NCI-H146 (cell line): Measurements from ENCODE around the gene SLITRK5.

Source experiments
- DNase-seq: peaks from one replicate; lab custom pipeline; 2025; lab: John Stamatoyannopoulos, UW

SLITRK5 gene, protein sequence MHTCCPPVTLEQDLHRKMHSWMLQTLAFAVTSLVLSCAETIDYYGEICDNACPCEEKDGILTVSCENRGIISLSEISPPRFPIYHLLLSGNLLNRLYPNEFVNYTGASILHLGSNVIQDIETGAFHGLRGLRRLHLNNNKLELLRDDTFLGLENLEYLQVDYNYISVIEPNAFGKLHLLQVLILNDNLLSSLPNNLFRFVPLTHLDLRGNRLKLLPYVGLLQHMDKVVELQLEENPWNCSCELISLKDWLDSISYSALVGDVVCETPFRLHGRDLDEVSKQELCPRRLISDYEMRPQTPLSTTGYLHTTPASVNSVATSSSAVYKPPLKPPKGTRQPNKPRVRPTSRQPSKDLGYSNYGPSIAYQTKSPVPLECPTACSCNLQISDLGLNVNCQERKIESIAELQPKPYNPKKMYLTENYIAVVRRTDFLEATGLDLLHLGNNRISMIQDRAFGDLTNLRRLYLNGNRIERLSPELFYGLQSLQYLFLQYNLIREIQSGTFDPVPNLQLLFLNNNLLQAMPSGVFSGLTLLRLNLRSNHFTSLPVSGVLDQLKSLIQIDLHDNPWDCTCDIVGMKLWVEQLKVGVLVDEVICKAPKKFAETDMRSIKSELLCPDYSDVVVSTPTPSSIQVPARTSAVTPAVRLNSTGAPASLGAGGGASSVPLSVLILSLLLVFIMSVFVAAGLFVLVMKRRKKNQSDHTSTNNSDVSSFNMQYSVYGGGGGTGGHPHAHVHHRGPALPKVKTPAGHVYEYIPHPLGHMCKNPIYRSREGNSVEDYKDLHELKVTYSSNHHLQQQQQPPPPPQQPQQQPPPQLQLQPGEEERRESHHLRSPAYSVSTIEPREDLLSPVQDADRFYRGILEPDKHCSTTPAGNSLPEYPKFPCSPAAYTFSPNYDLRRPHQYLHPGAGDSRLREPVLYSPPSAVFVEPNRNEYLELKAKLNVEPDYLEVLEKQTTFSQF

GRCh38 chr13:87671031-87671752, at the start of gene SLITRK5:
SLITRK5 (plus strand) TSS chr13:87671371; CDS start chr13:87675389, 4,018 bp downstream.
- DNase-seq: peak; percentile 86

- no peak for DNase-seq
These were observed 48.2 kb upstream of the SLITRK5 start for GRCh38 chr13:87622971-87623370.

GRCh38 chr13:87656306-87656705, 14.9 kb upstream of the SLITRK5 start:
- peak; percentile 79 for DNase-seq

GRCh38 chr13:87661471-87661870, 9.7 kb upstream of the SLITRK5 start:
- peak; percentile 56 for DNase-seq

GRCh38 chr13:87666831-87667230, 4.3 kb upstream of the SLITRK5 start:
- peak; percentile 49 for DNase-seq

DNA sequence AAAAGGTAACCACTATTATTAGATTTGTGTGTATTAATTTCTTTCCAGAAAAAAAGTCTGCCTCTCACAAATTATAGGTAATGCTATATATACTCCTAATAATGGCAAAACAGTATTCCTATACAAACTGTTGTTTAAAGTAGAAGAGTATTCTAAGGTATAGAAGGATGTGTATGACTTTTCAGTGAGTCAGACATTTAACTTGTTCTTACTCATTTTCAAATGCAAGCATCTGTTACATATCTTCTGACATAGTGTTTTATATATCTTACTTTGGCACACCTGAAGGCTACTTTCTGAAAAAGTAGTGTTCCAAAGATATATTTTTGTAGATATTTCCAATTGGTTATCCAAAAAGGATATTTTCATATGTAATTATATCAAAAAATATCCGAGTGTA, 3.5 kb upstream of the SLITRK5 start:
- DNase-seq: no peak

- DNase-seq: peak; percentile 63
These were observed 1.7 kb upstream of the SLITRK5 start for GRCh38 chr13:87669379-87669978.

DNA sequence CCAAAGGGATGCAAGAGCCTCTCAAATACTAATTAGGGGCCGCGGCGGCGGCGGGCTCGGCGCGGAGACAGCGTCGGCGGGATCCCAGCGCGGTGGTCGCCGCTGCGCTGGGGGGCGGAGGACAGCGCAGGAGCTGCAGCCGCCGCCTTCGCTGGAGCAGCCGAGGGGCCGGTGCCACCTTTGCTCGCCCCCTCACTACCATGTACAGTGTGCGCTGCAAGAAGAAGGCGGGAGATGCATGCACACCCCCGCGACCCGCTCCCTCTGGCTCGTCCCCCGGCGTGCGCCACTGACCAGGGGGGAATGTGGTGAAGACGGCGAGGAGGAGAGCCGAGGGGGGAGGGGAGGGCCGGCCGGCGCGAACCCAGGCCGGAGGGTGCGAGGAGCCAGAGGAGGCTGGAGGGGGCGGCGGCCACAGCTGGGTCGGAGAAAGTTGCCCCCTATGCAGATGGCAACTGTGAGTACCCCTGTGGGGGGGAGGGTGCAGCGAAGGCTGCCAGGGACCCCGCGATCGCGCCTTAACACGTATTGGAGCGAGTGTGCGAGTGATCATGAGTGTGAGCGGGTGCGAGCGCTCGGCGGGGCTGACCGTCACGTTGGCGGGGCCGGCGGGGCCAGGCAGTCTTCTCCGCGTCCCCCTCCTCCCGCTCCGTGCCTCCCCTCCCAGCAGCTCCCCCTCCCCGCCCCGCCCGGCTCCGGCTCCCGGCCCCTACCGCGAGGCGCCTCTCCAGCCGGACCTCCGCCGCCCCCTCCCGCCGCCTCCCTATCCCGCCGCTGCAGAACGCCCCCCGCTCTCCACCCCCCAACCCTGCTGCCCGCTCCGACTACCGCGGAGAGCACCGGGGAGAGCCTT, 808 bp downstream of the SLITRK5 start:
- DNase-seq: peak; percentile 58

- no peak for DNase-seq
These were observed 3.1 kb downstream of the SLITRK5 start for GRCh38 chr13:87674247-87674738.

DNA sequence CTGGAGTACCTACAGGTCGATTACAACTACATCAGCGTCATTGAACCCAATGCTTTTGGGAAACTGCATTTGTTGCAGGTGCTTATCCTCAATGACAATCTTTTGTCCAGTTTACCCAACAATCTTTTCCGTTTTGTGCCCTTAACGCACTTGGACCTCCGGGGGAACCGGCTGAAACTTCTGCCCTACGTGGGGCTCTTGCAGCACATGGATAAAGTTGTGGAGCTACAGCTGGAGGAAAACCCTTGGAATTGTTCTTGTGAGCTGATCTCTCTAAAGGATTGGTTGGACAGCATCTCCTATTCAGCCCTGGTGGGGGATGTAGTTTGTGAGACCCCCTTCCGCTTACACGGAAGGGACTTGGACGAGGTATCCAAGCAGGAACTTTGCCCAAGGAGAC, 4.7 kb downstream of the SLITRK5 start:
- no peak for DNase-seq

- no peak for DNase-seq
These were observed 5.3 kb downstream of the SLITRK5 start for GRCh38 chr13:87676254-87677042.

GRCh38 chr13:87677043-87677495, 5.9 kb downstream of the SLITRK5 start:
- no peak for DNase-seq

DNA sequence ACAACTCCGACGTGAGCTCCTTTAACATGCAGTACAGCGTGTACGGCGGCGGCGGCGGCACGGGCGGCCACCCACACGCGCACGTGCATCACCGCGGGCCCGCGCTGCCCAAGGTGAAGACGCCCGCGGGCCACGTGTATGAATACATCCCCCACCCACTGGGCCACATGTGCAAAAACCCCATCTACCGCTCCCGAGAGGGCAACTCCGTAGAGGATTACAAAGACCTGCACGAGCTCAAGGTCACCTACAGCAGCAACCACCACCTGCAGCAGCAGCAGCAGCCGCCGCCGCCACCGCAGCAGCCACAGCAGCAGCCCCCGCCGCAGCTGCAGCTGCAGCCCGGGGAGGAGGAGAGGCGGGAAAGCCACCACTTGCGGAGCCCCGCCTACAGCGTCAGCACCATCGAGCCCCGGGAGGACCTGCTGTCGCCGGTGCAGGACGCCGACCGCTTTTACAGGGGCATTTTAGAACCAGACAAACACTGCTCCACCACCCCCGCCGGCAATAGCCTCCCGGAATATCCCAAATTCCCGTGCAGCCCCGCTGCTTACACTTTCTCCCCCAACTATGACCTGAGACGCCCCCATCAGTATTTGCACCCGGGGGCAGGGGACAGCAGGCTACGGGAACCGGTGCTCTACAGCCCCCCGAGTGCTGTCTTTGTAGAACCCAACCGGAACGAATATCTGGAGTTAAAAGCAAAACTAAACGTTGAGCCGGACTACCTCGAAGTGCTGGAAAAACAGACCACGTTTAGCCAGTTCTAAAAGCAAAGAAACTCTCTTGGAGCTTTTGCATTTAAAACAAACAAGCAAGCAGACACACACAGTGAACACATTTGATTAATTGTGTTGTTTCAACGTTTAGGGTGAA, 6.6 kb downstream of the SLITRK5 start:
- DNase-seq: peak; percentile 53

GRCh38 chr13:87678372-87678752, 7.2 kb downstream of the SLITRK5 start:
- DNase-seq: no peak

DNA sequence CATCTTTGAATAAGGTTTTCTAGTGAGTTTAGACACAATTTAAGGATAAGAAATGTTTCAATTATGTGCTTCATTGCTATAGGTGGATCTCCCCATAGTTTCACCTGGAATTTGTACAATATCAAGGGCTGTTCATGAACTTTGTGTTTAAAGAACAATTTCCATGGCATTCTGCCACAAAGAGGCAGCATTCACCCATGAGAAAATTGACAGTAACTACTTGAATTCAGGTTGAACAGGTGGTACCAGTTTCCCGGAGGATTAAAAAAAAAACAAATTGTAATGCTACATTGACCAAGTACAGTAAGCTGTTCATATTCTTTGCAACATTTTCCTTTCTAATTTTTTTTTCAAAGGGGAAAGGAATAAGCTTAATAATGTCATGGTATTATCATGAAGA, 9.1 kb downstream of the SLITRK5 start:
- DNase-seq: peak; percentile 68

GRCh38 chr13:87684850-87685742, 13.9 kb downstream of the SLITRK5 start:
- DNase-seq: no peak

DNA sequence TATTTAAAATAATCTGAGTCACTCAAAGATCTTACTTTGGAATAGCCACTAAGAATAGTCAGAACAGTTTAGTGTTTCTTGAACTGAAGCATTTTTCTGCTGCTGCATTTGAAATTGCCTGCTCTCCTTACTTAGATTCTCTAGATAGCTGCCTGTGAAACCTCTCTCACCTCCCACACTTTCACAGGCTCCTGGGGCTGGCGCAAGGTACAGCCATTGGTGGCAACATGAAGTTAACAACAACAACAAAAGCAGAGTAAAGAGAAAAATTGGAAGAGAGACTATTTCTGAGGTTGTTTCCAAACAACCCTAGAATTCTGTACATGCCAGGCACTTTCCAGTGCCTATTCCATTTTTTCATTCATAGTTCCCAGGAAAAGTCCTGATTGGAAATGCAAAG, 25.3 kb downstream of the SLITRK5 start:
- no peak for DNase-seq

- DNase-seq: no peak
These were observed 27.1 kb downstream of the SLITRK5 start for GRCh38 chr13:87698268-87698667.
